Right atrium auricular region (tissue), 2 donors: ENCODE data around the gene AJM1. TPM values are rescaled to one million over a fixed set of nuclear protein-coding genes. Genes with fewer than 3 reads are reported as not detected.
"Not testable (repeated sequence)": the region's sequence is repeated elsewhere in the genome, so short reads cannot be mapped to it uniquely, and the experiment has no call there.

Experiments
- DNase-seq: peaks from one replicate; pipeline ENCODE4 v3.0.0-alpha.2; 2019; ENCODE audit warnings: low spot score
- H3K27ac ChIP-seq, 2 donors: fragments of 200-600 bp; sonication (generic); 1 replicate in 1 of 2; 2 replicates in 1 of 2; pipeline ENCODE4 v1.5.1; 2016 to 2019
- H3K27me3 ChIP-seq, 2 donors: fragments of 200-600 bp; sonication (generic); one replicate each; pipeline versions ENCODE4 v1.5.1 to v1.6.0; 2017 to 2019
- H3K36me3 ChIP-seq: fragments of 200-600 bp; sonication (generic); one replicate; pipeline ENCODE4 v1.5.1; 2016
- H3K4me1 ChIP-seq, 2 donors: fragments of 200-600 bp; sonication (generic); one replicate each; pipeline versions ENCODE4 v1.5.1 to v1.6.0; 2017 to 2019
- H3K4me3 ChIP-seq, 2 donors: fragments of 200-600 bp; sonication (generic); 1 replicate in 1 of 2; 2 replicates in 1 of 2; pipeline ENCODE4 v1.5.1; 2017 to 2019; ENCODE audit warnings: mild to moderate bottlenecking in 1 of 2, moderate library complexity in 1 of 2
- H3K9me3 ChIP-seq, 2 donors: fragments of 200-600 bp; sonication (generic); one replicate each; pipeline ENCODE4 v1.5.1; 2019
- CTCF ChIP-seq, 2 donors: fragments of 200-600 bp; sonication (generic); IDR thresholded peaks; one replicate each; pipeline ENCODE4 v1.5.1; 2019; ENCODE audit warnings: antibody characterized with exemption in 2 of 2
- total RNA-seq, 2 donors: library from RNA; depleted of rRNA; stranded (reverse); fragments of >200 nt; gene quantifications; one replicate each; pipeline ENCODE4 v1.1.0, GENCODE V29; 2016

Gene AJM1
- 1 to 10 TPM; 2.7 to 3.0 TPM for total RNA-seq

GRCh38 chr9:136842380-136842948 is at the start of gene AJM1:
TSS of gene AJM1 (plus strand) at chr9:136842478. CDS start at chr9:136844415, 1,937 bp downstream.
- H3K36me3 ChIP-seq, H3K9me3 ChIP-seq, H3K27me3 ChIP-seq: not testable (repeated sequence)
- peak; percentile 74 for DNase-seq
- Histone ChIP-seq H3K27ac (peak within 1 kb of the TSS; percentile 81 to 87), H3K4me1 (peaks cover 0 to 56% of the 10 kb centered on the region in 2 donors), H3K4me3 (peak within 1 kb of the TSS; percentile 54 to 55)
- peak; percentile 86 to 94 for TF ChIP-seq CTCF (IDR thresholded peaks at IDR 0.05)

GRCh38 chr9:136793086-136793946 is 49.0 kb upstream of the AJM1 start:
- H3K4me3 ChIP-seq, result no peak overlapping the region
- peaks cover 0 to 65% of the 10 kb centered on the region in 2 donors for H3K4me1 ChIP-seq
- no peaks in the 10 kb centered on the region for H3K9me3 ChIP-seq
- no peaks in the 10 kb centered on the region for H3K36me3 ChIP-seq
- DNase-seq, result no peak
- TF ChIP-seq CTCF (IDR thresholded peaks at IDR 0.05), result no peak
- H3K27ac ChIP-seq, result no peak overlapping the region
- no peaks in the 10 kb centered on the region for H3K27me3 ChIP-seq

GRCh38 chr9:136794281-136794999 is 47.8 kb upstream of the AJM1 start:
- TF ChIP-seq CTCF (IDR thresholded peaks at IDR 0.05), result no peak
- H3K36me3 ChIP-seq, result no peaks in the 10 kb centered on the region
- DNase-seq, result no peak
- H3K27ac ChIP-seq, result no peak overlapping the region
- no peaks in the 10 kb centered on the region for H3K9me3 ChIP-seq
- H3K4me1 ChIP-seq, result peaks cover 0 to 62% of the 10 kb centered on the region in 2 donors
- peaks cover 0 to 3% of the 10 kb centered on the region in 2 donors for H3K27me3 ChIP-seq
- no peak overlapping the region for H3K4me3 ChIP-seq

- peaks cover 0 to 7% of the 10 kb centered on the region in 2 donors for H3K27me3 ChIP-seq
- H3K27ac ChIP-seq, result no peak overlapping the region
- no peaks in the 10 kb centered on the region for H3K36me3 ChIP-seq
- H3K4me1 ChIP-seq, result peaks cover 0 to 62% of the 10 kb centered on the region in 2 donors
- no peak for DNase-seq
- no peaks in the 10 kb centered on the region for H3K9me3 ChIP-seq
- TF ChIP-seq CTCF (IDR thresholded peaks at IDR 0.05), result no peak
- no peak overlapping the region for H3K4me3 ChIP-seq
These were observed 47.3 kb upstream of the AJM1 start for GRCh38 chr9:136795000-136795348.

GRCh38 chr9:136796238-136796774 is 46.0 kb upstream of the AJM1 start, which contains the start of gene CCDC183:
TSS of gene CCDC183 (plus strand) at chr9:136796338. CDS start at chr9:136796398, 60 bp downstream.
- peak within 1 kb of the TSS; percentile 6 to 53 for H3K27ac ChIP-seq

GRCh38 chr9:136796775-136797347 is 45.4 kb upstream of the AJM1 start:
- not testable (repeated sequence) for H3K27me3 ChIP-seq, DNase-seq, H3K36me3 ChIP-seq, H3K4me3 ChIP-seq, H3K9me3 ChIP-seq
- Histone ChIP-seq H3K4me1 (peaks cover 0 to 67% of the 10 kb centered on the region in 2 donors), H3K27ac (peak overlapping the region; percentile 6 to 53)

More at GRCh38 chr9:136796238-136796774, 46.0 kb upstream of the AJM1 start, which contains the start of gene CCDC183:
- no peaks in the 10 kb centered on the region for H3K9me3 ChIP-seq
- no peak for DNase-seq
- H3K4me1 ChIP-seq, result peaks cover 0 to 69% of the 10 kb centered on the region in 2 donors
- TF ChIP-seq CTCF (IDR thresholded peaks at IDR 0.05), result no peak
- no peaks in the 10 kb centered on the region for H3K36me3 ChIP-seq
- H3K27me3 ChIP-seq, result peaks cover 0 to 7% of the 10 kb centered on the region in 2 donors
- no peak within 1 kb of the TSS for H3K4me3 ChIP-seq
